Astrocyte (in vitro differentiated cells and primary cell): ENCODE data around the gene MYO15B. TPM values are rescaled to one million over a fixed set of nuclear protein-coding genes. Genes with fewer than 3 reads are reported as not detected.

ENCODE experiments used
- DNase-seq: peaks from one replicate; pipeline ENCODE4 v3.0.0-alpha.2; 2010; ENCODE audit warnings: low read depth
- FAIRE-seq: peaks from 2 replicates; lab custom pipeline; 2011; peaks lifted over from hg19 to GRCh38; lab: Jason Lieb, UNC
- H2AFZ ChIP-seq: 2 replicates; pipeline ENCODE4 v1.6.0; 2012; ENCODE audit warnings: low read depth, low read length, inconsistent platforms
- H3K27ac ChIP-seq: 2 replicates; pipeline ENCODE4 v1.5.1; 2011; ENCODE audit warnings: low read depth, low read length, inconsistent platforms
- H3K27me3 ChIP-seq: 2 replicates; pipeline ENCODE4 v1.6.0; 2011; ENCODE audit warnings: low read length, inconsistent platforms; ENCODE audit not compliant: insufficient read depth
- H3K36me3 ChIP-seq: 2 replicates; pipeline ENCODE4 v1.5.1; 2011; ENCODE audit warnings: low read length, inconsistent platforms; ENCODE audit not compliant: insufficient read depth
- H3K4me1 ChIP-seq: 2 replicates; pipeline ENCODE4 v1.5.1; 2011; ENCODE audit warnings: low read length, inconsistent platforms; ENCODE audit not compliant: insufficient read depth
- H3K4me2 ChIP-seq: 2 replicates; pipeline ENCODE4 v1.6.0; 2012; ENCODE audit warnings: low read length, inconsistent platforms
- H3K4me3 ChIP-seq: 2 replicates; pipeline ENCODE4 v1.5.1; 2011; ENCODE audit warnings: low read depth, mild to moderate bottlenecking, low read length, inconsistent platforms; ENCODE audit not compliant: insufficient read depth
- H3K79me2 ChIP-seq: 2 replicates; pipeline ENCODE4 v1.6.0; 2012; ENCODE audit warnings: mild to moderate bottlenecking, low read length, inconsistent platforms; ENCODE audit not compliant: insufficient read depth
- H3K9ac ChIP-seq: 2 replicates; pipeline ENCODE4 v1.6.0; 2012; ENCODE audit warnings: mild to moderate bottlenecking, low read length, inconsistent platforms
- H3K9me3 ChIP-seq: 2 replicates; pipeline ENCODE4 v1.5.1; 2012; ENCODE audit warnings: low read depth, mild to moderate bottlenecking, low read length, inconsistent platforms; ENCODE audit not compliant: insufficient read depth
- H4K20me1 ChIP-seq: 2 replicates; pipeline ENCODE4 v1.6.0; 2012; ENCODE audit warnings: low read length, inconsistent platforms; ENCODE audit not compliant: insufficient read depth
- H3K27ac Mint-ChIP-seq: one replicate; pipeline ENCODE4 v1.8.0; 2021; ENCODE audit warnings: mild to moderate bottlenecking, mixed read lengths; ENCODE audit not compliant: unreplicated experiment
- H3K27me3 Mint-ChIP-seq: one replicate; pipeline ENCODE4 v1.8.0; 2021; ENCODE audit warnings: low read depth, mixed read lengths; ENCODE audit not compliant: unreplicated experiment
- H3K36me3 Mint-ChIP-seq: one replicate; pipeline ENCODE4 v1.8.0; 2021; ENCODE audit warnings: low read depth, mixed read lengths; ENCODE audit not compliant: unreplicated experiment
- H3K4me1 Mint-ChIP-seq: one replicate; pipeline ENCODE4 v1.8.0; 2021; ENCODE audit warnings: low read depth, mixed read lengths; ENCODE audit not compliant: unreplicated experiment
- H3K4me3 Mint-ChIP-seq: one replicate; pipeline ENCODE4 v1.8.0; 2021; ENCODE audit warnings: mild to moderate bottlenecking, moderate library complexity, mixed read lengths; ENCODE audit not compliant: unreplicated experiment
- H3K9me3 Mint-ChIP-seq: one replicate; pipeline ENCODE4 v1.8.0; 2021; ENCODE audit warnings: mild to moderate bottlenecking, mixed read lengths; ENCODE audit not compliant: unreplicated experiment
- EZH2 ChIP-seq: IDR thresholded peaks from 2 replicates; pipeline ENCODE4 v1.6.1; 2012; ENCODE audit warnings: mild to moderate bottlenecking, low read length, inconsistent platforms; ENCODE audit not compliant: insufficient read depth
- total RNA-seq: library from RNA; stranded (reverse); gene quantifications from 2 replicates; pipeline ENCODE4 v1.2.1, GENCODE V29; 2021
- TF ChIP-seq, protein P1 (sequence below): IDR thresholded peaks from 2 replicates; pipeline ENCODE4 v1.5.1; 2011; ENCODE audit warnings: low read depth, mild to moderate bottlenecking, inconsistent platforms, low read length, moderate library complexity; ENCODE audit not compliant: insufficient read depth

MYO15B gene
- total RNA-seq, 1 donor from 2014 or later = 3.5 TPM

DNA sequence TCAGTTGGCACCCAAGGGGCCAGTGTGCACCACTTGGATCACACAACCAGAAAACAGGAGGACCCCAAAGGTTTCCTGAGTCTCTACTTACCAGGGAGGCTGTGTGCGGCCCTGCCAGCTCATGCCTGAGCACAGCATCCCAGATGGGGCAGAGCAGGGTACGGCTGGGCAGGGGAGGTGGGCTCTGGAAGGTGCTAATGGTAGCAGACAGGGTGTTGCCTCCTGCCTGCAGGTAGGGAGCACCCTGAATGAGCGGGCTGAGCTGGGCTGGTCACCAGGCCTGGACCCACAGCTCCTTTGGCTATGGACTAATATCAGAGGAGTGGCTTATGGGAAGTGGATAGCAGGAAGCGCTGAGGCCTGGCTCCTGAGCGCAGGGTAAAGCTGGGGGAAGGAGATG, 64.7 kb downstream of the MYO15B start:
- no peak for FAIRE-seq
- Histone ChIP-seq H3K9me3 (no peaks in the 10 kb centered on the region), H3K4me2 (no peak overlapping the region), H4K20me1 (no peaks in the 10 kb centered on the region), H3K27ac (no peak overlapping the region), H3K4me3 (no peak overlapping the region), H3K36me3 (peaks cover 7% of the 10 kb centered on the region), H3K27me3 (no peaks in the 10 kb centered on the region), H3K9ac (no peak overlapping the region), H3K4me1 (no peaks in the 10 kb centered on the region), H2AFZ (no peak overlapping the region), H3K79me2 (no peaks in the 10 kb centered on the region)
- no peak for DNase-seq
- H3K27ac Mint-ChIP-seq = no peak overlapping the region
- H3K9me3 Mint-ChIP-seq = no peaks in the 10 kb centered on the region
- no peak overlapping the region for H3K4me3 Mint-ChIP-seq
- TF ChIP-seq EZH2 = no peak
- TF ChIP-seq, protein P1, sequence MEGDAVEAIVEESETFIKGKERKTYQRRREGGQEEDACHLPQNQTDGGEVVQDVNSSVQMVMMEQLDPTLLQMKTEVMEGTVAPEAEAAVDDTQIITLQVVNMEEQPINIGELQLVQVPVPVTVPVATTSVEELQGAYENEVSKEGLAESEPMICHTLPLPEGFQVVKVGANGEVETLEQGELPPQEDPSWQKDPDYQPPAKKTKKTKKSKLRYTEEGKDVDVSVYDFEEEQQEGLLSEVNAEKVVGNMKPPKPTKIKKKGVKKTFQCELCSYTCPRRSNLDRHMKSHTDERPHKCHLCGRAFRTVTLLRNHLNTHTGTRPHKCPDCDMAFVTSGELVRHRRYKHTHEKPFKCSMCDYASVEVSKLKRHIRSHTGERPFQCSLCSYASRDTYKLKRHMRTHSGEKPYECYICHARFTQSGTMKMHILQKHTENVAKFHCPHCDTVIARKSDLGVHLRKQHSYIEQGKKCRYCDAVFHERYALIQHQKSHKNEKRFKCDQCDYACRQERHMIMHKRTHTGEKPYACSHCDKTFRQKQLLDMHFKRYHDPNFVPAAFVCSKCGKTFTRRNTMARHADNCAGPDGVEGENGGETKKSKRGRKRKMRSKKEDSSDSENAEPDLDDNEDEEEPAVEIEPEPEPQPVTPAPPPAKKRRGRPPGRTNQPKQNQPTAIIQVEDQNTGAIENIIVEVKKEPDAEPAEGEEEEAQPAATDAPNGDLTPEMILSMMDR = no peak
- H3K4me1 Mint-ChIP-seq = no peaks in the 10 kb centered on the region
- no peaks in the 10 kb centered on the region for H3K27me3 Mint-ChIP-seq
- peaks cover 9% of the 10 kb centered on the region for H3K36me3 Mint-ChIP-seq

DNA sequence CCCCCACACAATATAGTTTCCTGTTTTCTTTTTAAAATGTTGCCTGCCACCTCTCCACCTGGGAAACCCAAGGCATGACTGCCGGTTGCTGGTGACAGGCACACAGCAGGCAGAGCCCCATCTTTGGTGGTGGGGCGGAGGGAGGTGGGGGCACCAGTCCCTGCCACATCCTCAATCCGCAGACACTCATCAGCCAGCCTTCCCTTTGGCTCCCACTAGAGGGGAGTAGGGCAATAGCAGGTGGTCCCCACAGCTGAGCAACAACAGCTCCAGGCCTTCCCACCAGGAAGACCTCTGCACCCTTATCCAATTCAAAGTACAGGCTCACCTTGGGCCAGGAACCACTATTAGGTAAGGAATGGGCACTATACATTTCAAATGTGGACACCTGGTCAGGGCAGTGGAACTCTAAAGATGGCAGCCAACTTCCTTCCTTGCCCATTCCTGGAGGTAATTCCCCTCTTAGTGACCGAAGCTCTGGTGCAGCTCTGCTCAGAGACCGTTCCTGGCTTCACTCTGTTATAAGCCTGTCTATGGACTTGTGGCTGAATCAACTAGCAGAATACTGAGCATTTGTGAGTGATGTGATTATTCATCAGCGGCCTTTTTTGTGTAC, 65.4 kb downstream of the MYO15B start:
- Histone ChIP-seq H3K79me2 (no peaks in the 10 kb centered on the region), H3K27me3 (no peaks in the 10 kb centered on the region), H3K4me2 (no peak overlapping the region), H3K4me1 (no peaks in the 10 kb centered on the region), H3K27ac (no peak overlapping the region), H3K9me3 (no peaks in the 10 kb centered on the region), H4K20me1 (no peaks in the 10 kb centered on the region), H3K9ac (no peak overlapping the region), H3K4me3 (no peak overlapping the region), H3K36me3 (peaks cover 7% of the 10 kb centered on the region), H2AFZ (no peak overlapping the region)
- Mint-ChIP-seq H3K27me3 (no peaks in the 10 kb centered on the region), H3K36me3 (peaks cover 8% of the 10 kb centered on the region), H3K9me3 (no peaks in the 10 kb centered on the region), H3K4me1 (no peaks in the 10 kb centered on the region), H3K27ac (peak overlapping the region; percentile 47), H3K4me3 (no peak overlapping the region)
- FAIRE-seq (no peak), DNase-seq (peak; percentile 12)
- TF ChIP-seq EZH2 = no peak
- TF ChIP-seq, protein P1 = peak; percentile 66

DNA sequence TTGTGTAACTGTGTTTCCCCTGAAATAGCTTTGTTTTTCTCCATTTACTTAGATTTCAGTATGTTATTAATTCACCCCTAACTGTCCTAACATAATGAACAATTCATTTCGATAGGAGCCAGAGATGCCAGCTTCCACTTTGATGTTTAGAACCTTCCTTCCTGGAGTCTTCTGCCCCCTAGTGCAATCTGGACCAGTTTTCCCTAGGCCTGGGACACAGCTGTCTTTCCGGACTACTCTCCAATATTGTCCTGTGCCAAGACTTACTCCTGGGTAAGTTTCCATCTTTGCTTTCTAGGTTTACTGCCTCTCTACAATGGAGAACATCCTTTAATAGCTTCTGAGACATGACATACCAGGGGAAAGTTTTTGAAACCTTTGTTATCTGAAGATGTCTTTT, 66.6 kb downstream of the MYO15B start:
- H3K9me3 Mint-ChIP-seq = no peaks in the 10 kb centered on the region
- FAIRE-seq = no peak

More for the DNA sequence above, 66.6 kb downstream of the MYO15B start:
- H3K27me3 Mint-ChIP-seq = no peaks in the 10 kb centered on the region
- Histone ChIP-seq H3K27me3 (no peaks in the 10 kb centered on the region), H2AFZ (no peak overlapping the region), H3K4me2 (no peak overlapping the region), H3K4me1 (no peaks in the 10 kb centered on the region), H3K9me3 (no peaks in the 10 kb centered on the region), H3K36me3 (peaks cover 7% of the 10 kb centered on the region), H3K27ac (no peak overlapping the region), H3K4me3 (no peak overlapping the region), H4K20me1 (no peaks in the 10 kb centered on the region), H3K79me2 (no peaks in the 10 kb centered on the region), H3K9ac (no peak overlapping the region)
- no peak for DNase-seq
- TF ChIP-seq EZH2 = no peak
- TF ChIP-seq, protein P1 = peak; percentile 8
- H3K4me1 Mint-ChIP-seq = no peaks in the 10 kb centered on the region
- H3K4me3 Mint-ChIP-seq = no peak overlapping the region
- peaks cover 6% of the 10 kb centered on the region for H3K36me3 Mint-ChIP-seq
- H3K27ac Mint-ChIP-seq = no peak overlapping the region
